Daoy (cell line): Measurements from ENCODE around the gene ACY1. TPM values are rescaled to one million over a fixed set of nuclear protein-coding genes. Genes with fewer than 3 reads are reported as not detected.
"Not testable (repeated sequence)": the region's sequence is repeated elsewhere in the genome, so short reads cannot be mapped to it uniquely, and the experiment has no call there.

Experiments
- DNase-seq: peaks from one replicate; pipeline ENCODE4 v3.0.0-alpha.2; 2015; ENCODE audit warnings: low read depth
- total RNA-seq: library from RNA; depleted of rRNA; stranded (reverse); fragments of >200 nt; shearing (Covaris generic); gene quantifications from 2 replicates; pipeline ENCODE4 v1.2.3, GENCODE V29; 2014; rRNA removed

Gene ACY1
- total RNA-seq, 1 experiment from 2014 or later = 15.9 TPM

DNA sequence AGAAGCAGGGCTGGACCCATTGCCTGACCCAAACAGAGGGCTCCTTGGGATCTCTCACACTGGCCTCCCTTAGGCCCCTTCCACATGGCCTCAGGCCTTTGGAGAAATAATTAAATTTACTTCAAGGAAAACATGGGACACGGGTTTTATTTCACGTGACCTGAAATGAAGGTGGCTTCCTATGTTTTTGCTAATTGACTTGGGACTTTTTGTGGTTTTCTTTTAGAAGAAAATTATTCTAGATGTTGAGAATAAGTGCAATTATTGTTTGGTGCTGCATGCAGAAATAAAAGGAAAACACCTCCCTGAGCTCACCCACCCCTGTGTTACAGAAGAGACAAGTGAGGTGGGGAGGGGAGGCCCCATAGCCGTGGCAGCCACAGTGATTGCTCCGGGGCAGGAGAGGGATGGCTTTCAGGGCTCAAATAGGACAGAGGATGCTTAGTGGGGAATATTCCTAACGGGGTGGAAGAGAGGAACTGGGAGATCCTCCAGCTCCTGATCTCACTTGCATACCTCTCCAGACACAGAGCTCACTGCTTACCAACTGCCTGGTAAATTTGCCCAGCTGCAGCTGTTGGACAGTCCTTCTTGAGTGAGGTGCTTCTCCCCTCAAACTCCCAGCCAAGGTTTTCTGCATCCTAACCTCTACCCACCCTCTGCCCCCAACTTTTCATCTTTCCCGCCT is 41.6 kb downstream of the ACY1 start:
- no peak for DNase-seq

DNA sequence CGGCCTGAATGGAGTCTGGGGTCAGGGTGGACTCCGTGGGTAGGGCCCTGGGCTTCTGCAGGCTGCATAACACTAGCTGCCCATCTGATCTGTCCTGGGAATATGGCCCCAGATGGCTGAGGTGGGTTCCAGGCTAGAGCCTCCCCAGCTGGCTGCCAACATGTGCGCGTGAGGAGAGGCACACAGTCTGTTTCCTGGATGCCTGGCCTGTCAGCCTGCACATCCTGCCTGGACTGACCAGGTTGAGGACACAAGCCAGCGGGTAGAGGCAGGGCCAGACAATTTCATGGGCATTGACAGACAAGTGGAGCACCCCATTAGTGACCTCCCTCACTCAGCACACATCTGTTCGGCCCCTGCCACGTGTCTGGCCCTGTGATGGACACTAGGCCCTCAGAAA is 42.1 kb downstream of the ACY1 start:
- no peak for DNase-seq

DNA sequence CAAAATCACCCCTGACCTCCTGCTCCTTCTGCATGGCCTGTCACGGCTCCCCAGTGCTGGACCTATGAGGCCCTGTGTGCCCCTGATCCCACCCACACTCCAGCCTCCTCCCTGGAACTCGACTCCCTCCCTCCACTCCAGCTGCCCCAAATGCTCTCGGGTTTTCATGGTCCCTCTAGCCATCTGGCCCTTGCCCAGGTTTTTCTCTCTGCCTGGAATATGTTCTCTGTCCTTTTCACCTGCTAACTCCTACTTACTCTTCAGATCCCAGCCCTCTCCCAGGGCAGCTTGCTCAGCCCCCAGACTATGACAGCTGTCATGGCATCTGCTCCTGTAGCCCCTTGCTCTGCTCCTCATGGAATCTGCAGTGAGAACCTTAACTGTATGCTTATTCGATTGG is 42.7 kb downstream of the ACY1 start:
- DNase-seq = no peak

GRCh38 chr3:52028572-52028971 is 45.2 kb downstream of the ACY1 start:
- DNase-seq = peak; percentile 21

DNA sequence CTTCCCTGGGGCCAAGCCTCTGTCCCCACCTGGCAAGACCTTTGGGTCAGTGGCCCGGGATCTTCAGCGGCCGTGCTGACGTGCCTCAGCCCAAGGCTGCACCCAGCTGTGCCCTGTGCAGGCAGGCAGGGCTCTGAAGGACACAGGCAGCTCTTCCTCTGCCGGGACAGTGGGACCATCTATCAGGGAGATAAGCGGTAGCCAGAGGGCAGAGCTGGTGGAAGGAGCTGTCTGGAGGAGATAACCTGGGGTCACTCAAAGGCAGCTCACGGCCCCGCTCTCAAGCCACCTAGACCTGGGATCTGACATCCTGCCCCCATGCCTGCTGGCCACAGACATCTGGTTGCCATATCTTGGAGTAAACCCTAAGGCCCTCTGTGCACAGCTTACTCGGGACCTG is 45.7 kb downstream of the ACY1 start:
- no peak for DNase-seq

DNA sequence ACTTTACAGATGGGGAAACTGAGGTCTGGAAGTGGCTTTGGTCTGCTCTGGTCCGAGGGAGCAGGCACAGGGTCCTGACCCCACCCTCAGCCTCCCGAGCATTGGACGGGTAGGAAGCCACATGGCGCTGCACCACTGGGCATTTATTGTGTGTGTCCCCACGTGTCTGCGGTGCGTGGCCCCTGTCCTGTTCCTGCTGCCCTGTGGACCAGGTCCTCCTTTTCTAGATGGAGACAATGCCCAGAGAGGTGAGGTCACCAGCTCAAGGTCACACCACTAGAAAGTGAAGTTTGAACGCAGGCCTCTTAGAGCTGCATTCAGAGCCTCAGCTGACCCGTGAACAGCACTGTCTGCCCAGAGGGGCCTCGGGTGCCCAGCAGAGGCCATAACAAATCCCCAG is 46.2 kb downstream of the ACY1 start:
- no peak for DNase-seq

DNA sequence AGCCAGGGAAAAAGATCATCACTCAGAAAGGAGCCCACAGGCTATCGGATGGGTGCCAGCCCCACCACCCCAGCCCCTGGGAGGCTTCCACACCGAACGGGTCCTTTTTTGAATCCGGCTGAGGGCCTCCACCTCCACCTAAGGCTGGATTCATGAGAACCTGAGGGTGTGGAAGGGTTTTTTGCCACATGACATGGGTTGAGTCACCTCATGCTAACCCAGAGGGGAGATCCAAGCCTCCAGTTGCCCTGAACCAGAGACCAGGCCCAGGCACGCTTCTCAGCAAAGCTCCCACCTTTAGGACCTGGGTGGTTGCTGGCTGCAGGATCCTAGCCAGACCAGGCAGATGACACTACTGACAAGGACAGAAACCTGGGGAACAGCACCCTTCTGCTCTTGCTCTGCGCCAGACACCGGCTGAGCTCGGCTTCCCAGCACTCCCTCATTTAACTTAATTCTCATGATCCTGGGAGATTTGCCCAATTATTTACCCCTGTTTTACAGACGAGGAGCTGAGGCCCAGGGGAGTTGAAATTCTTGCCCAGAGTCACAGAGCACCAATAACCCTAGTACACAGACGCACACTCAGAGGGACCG is 47.5 kb downstream of the ACY1 start:
- DNase-seq = no peak

GRCh38 chr3:52031896-52032295 is 48.6 kb downstream of the ACY1 start:
- no peak for DNase-seq

DNA sequence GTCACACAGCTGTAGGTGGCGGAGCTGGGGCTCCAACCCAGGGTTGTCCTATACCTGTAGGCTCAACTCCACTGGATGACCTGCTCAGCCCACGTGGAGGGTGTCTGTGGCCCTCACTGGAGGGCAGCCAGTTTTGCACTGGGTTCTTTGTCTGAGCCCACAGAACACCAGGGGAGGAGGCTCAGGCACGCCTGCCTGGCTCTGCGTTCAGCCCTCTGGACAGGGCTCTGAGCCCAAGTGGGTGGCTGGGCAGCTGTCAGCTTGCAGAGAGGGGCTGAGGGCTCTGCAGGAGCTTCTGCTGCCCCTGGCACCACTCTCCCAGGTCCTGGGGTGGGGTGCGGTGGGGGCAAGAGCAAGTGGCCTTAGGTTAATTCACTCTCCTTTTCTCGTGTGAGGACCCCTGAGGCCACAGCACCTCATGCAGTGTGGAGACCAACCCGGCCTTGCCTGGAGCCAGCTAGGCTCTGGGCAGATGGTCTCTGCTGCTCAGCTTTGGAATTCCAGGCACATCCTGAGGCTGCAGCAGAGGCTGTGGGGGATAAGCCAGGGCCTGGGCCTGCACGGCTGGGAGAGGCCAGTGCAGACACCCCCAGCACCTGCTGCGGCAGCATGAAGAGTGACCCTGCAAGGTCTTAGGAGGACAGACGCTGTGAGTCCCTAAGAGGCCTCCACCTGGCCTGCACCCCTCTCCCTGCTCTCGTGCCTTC is 49.5 kb downstream of the ACY1 start:
- DNase-seq = no peak

- not testable (repeated sequence) for DNase-seq
These were observed 50.4 kb downstream of the ACY1 start for GRCh38 chr3:52033748-52034147.

- no peak for DNase-seq
These were observed 50.9 kb downstream of the ACY1 start for GRCh38 chr3:52034212-52034611.

DNA sequence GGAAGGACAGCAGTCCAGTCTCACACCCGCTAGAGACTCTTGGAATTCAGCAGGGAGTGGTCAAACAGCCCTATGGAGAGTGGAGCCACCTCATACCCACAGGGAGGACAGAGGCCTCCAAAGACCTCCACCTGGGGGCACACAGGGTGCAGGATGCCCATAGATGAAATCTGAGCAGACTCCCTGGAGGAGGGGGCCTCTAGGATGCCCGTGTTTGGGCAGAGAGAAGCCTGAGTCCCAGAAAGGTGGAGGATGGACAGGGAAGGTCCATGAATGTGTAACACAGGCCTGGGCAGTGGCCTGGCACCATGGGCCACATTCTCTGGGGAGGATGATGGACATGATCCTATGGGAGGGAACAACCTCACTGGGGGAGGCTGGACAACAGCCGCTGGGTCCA is 51.3 kb downstream of the ACY1 start:
- DNase-seq = no peak

DNA sequence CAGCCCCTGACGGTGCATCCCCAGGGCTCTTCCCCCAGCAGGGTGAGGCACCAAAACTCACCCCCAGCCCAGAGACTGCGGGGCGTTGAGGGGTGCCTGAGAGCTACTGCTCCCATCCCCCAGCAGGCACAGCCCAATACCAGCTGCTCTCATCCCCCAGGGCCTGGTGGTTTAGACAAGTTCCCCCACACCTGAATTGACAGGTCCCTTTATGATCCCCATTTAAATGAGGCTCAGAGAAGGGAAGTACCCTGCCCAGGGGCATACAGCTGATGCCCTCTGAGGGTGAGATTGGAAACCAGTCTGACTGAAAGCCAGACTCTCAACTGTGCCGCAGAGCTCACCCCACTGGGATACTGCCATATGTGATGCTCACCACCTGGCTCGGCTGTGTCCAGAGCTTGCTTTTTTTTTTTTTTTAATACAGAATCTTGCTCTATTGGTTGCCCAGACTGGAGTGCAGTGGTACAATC is 52.9 kb downstream of the ACY1 start:
- DNase-seq = no peak

GRCh38 chr3:52036829-52037228 is 53.5 kb downstream of the ACY1 start:
- no peak for DNase-seq

DNA sequence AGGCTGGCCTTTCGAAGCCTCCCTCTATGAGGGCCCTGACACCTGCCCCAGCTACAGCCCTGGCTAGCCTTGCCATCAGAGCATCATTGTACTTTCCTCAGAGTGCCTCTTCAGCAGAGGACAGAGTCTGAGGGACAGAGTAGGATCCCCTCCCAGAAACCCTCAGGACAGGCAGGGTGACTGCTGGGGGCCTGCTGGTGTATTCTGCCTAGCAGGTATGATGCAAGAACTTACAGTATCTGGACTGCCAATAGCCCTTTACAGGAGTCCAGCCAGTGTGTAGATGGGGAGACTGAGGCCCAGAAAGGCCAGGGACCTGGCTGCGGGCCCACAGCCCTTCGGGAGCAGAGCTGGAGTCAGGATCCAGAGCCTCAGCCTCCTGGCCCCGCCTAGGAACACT is 54.0 kb downstream of the ACY1 start:
- DNase-seq = no peak

- no peak for DNase-seq
These were observed 54.9 kb downstream of the ACY1 start for GRCh38 chr3:52038227-52038626.

Other genes with a start within 250 kb of the ACY1 start
- gene IQCF6, start 204.3 kb upstream of the ACY1 start, total RNA-seq = not detected in 2 replicates
- gene IQCF2, start 121.9 kb upstream of the ACY1 start, total RNA-seq = not detected in 2 replicates
- not detected in 2 replicates for gene IQCF5, start 107.9 kb upstream of the ACY1 start, total RNA-seq
- not detected in 2 replicates for gene IQCF1, start 80.2 kb upstream of the ACY1 start, total RNA-seq
- 69.3 and 71.7 TPM in 2 replicates for gene RRP9, start 41.6 kb upstream of the ACY1 start, total RNA-seq
- 4.4 and 8.9 TPM in 2 replicates for gene PARP3, start 41.2 kb upstream of the ACY1 start, total RNA-seq
- gene GPR62, start 28.2 kb upstream of the ACY1 start, total RNA-seq = not detected in 2 replicates
- gene PCBP4, start 16.1 kb upstream of the ACY1 start, total RNA-seq = 23.9 and 37.0 TPM in 2 replicates
- 8.3 and 13.2 TPM in 2 replicates for gene ABHD14B, start 9.5 kb upstream of the ACY1 start, total RNA-seq
- gene ABHD14A, start 8.5 kb upstream of the ACY1 start, total RNA-seq = 1.9 and 10.5 TPM in 2 replicates
- 865 and 1,191 TPM in 2 replicates for gene RPL29, start 12.4 kb downstream of the ACY1 start, total RNA-seq
- gene DUSP7, start 73.0 kb downstream of the ACY1 start, total RNA-seq = 14.2 TPM in 2 replicates
- gene POC1A, start 170.9 kb downstream of the ACY1 start, total RNA-seq = 6.0 and 8.6 TPM in 2 replicates
- gene ALAS1, start 214.6 kb downstream of the ACY1 start, total RNA-seq = 35.5 and 50.2 TPM in 2 replicates
- not detected in 2 replicates for gene TLR9, start 242.1 kb downstream of the ACY1 start, total RNA-seq